HG03520 (cell line): ENCODE data around the gene SORCS1.
A peak's percentile ranks its signal among the peaks of the same experiment; 100 is the strongest.

ENCODE experiments used
- ATAC-seq: cut with Tn5 transposase; IDR thresholded peaks from one replicate; pipeline ENCODE4 v1.9.1; 2021; ENCODE audit warnings: mild to moderate bottlenecking, moderate library complexity; ENCODE audit not compliant: unreplicated experiment

Gene SORCS1

DNA sequence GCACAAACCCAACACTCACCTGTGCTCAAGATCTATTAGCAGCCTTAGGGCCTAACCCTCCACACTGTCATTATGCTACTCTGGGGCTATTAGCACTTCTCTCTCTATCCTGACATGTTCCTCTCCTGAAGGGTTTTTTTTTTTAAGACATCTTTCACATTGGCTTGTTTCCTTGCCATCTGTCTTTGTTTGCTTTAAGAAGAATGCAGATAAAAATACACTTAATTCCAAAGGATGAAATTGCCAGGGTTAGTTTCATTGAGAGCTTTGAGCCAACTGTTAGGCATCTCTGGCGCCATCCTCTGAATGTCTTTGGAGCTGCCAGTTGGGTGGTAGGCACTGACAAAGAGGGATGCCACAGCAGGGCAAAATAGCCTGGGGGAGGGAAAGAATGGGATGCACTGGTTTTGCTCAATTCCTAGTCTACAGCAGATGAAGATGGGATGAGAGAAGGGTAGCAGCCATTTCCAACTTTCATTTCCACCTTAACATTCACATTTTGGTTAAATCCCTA is 399.2 kb downstream of the SORCS1 start:
- ATAC-seq, result no peak

- ATAC-seq, result no peak
These were observed 400.1 kb downstream of the SORCS1 start for GRCh38 chr10:106764360-106764759.

DNA sequence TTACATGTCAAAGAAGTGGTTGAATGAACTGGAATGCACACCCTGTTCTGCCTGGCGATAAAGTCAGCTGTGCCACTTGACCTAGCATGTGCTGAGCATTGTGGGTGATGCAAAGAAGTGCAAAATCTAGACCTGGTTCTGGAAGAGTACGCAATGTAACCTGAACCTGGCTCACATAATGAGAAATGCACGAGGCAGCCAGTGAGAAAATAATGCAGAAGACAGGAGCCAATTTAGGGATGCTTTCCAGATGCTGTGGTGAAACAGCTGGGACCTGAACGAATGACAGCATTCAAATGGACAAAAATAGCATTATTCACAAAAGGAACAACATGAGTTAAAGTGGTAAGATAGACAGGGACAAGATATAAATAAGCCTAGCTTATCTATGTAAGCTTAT is 402.6 kb downstream of the SORCS1 start:
- no peak for ATAC-seq

GRCh38 chr10:106757521-106757920 is 407.0 kb downstream of the SORCS1 start:
- ATAC-seq, result no peak

GRCh38 chr10:106751091-106751490 is 413.4 kb downstream of the SORCS1 start:
- ATAC-seq, result no peak

GRCh38 chr10:106746868-106747267 is 417.6 kb downstream of the SORCS1 start:
- ATAC-seq, result no peak

- no peak for ATAC-seq
These were observed 423.4 kb downstream of the SORCS1 start for GRCh38 chr10:106741006-106741530.

DNA sequence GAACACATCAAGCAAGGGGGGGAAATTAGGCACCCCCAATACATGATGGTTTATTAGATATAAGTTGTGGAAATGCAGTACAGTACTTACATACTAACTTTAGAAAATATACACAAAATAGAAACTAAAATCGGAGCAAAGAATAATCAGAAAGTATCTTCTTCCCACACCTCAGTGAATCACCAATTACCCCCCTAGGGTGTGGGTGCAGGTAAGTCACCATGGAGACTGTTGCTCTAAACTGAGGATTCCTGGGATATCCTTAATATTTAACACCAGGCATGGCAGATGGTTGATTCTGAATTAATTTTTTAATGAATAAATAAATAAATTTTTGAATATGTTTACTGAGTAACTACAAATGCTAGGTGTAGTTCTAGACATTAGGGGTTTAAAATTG is 424.4 kb downstream of the SORCS1 start:
- ATAC-seq, result no peak

DNA sequence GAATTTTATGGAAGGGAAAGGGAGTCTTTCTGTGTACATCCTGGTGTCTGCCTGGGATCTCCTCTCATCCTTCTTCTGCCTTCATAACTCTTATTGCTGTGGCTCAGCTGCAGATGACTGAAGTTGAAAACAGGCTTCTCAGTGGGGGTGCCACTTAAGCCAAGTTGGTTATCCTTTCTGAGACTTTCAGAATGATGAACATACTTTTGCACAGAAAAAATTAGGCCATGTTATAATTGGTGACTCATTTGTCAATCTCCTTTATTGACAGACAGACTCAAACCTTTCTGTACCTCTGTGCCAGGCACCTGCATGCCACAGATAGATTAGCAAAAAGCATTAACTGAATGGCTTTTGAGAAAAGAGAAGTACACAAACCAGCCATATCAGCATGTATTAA is 430.3 kb downstream of the SORCS1 start:
- no peak for ATAC-seq

- no peak for ATAC-seq
These were observed 436.3 kb downstream of the SORCS1 start for GRCh38 chr10:106728232-106728631.

GRCh38 chr10:106727170-106727569 is 437.3 kb downstream of the SORCS1 start:
- ATAC-seq, result no peak

DNA sequence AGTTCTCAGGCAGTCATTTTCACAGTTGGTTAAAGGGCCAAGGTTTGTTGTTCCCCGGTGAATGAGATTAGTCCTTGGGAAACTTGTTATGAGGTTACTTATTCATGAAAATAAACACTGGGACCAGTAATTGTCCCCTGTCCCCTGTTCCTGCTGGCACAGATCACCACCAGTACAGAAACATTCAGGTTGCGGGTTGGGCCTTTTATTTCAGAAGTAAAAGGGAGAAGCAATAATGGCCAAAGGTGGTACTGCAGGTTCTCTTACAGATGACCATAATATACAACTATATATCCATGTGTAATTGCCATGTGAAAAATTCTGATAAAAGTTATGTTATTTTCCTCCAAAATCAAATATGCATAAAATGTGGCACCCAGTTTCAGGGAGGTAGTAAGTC is 442.0 kb downstream of the SORCS1 start:
- no peak for ATAC-seq

DNA sequence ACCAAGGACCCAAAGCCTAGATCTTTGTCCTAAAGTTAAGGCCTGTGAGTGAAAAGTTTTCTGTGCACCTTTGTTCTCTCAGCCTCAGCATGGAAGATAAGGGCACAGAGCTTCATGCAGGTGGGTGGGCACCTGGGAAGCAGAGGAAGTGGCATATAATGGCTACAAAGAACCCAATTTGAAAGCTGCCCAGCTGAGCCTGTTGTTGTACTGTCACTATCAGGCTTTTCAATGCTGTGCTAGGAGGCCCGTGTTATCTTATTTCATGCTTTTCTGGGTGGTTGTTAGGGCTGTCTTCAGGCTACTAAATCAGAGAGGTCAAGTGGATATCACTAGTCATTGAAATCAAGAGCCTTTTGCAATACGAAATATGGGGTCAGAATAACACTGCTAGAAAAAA is 443.8 kb downstream of the SORCS1 start:
- no peak for ATAC-seq

DNA sequence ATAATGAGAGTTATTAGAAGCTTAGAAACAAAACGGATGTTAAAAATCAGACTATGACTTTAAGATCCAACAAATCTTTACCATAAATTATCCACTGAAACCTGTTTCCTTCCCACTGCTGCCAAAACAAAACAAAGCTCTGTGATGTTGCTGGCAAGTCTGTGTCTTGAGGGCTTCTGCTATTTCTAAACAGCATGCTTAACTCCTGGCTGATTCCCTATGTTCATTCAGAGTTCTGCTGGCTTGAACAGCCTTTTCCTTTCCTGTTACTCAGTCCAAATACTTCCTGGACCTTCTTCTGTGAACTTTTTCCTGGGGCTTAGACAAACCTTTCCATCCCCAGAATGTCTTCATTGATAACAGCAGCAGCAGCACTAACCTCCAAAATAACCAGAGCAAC is 448.1 kb downstream of the SORCS1 start:
- ATAC-seq, result no peak

- ATAC-seq, result no peak
These were observed 449.6 kb downstream of the SORCS1 start for GRCh38 chr10:106714734-106715555.

DNA sequence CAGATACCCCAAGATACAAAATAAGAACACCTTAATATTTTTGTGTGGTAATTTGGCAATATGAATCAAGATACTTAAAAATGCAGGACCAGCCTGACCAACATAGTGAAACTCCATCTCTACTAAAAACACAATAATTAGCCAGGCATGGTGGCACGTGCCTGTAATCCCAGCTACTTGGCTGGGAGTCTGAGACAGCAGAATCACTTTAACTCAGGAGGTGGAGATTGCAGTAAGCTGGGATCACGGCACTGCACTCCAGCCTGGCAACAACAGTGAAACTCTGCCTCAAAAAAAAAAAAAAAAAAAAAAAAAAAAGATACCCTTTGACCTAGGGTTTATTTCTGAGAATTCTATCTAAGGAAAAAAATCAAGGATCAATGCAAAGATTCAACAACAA is 450.7 kb downstream of the SORCS1 start:
- no peak for ATAC-seq

- peak; percentile 49 for ATAC-seq
These were observed 451.5 kb downstream of the SORCS1 start for GRCh38 chr10:106712988-106713387.

- peak; percentile 85 for ATAC-seq
These were observed 453.1 kb downstream of the SORCS1 start for GRCh38 chr10:106711313-106711906.

DNA sequence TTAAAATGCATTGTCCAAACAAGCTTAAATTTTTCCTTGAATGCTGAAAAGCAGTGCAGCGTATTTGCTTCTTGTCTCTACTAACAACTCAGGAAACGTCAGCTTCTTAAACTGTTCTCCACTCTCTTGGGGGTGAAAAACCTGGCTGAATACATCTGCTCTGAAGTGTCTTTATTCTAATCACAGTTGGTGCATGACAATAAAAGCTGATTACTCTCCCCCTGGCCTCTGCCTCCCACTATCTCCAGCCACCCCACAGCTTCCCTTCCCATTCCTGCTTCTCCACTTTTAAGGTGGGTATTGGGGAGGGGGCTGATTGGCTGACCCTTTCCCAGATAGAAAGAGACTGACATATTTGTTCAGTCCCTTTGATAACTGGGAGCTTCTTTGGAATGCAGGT is 456.0 kb downstream of the SORCS1 start:
- no peak for ATAC-seq

DNA sequence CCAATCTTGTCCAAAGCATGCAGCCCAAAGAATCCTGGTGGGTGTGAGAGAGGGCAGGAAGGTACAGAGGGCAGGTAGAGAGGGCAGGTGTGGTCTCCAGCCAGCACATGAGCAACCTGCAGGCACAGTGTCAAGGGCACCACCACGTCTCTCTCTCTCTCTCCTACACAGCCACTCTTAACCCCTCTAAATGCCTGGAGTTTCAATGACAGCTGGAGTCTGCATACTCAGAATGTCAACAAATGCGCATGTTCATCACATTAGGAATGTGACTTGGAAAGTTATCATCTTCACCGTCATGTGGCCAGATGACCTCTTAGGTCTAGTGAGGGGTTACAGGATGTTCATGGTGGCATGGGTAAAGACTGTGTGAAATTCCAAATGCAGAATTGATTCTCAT is 456.8 kb downstream of the SORCS1 start:
- no peak for ATAC-seq

DNA sequence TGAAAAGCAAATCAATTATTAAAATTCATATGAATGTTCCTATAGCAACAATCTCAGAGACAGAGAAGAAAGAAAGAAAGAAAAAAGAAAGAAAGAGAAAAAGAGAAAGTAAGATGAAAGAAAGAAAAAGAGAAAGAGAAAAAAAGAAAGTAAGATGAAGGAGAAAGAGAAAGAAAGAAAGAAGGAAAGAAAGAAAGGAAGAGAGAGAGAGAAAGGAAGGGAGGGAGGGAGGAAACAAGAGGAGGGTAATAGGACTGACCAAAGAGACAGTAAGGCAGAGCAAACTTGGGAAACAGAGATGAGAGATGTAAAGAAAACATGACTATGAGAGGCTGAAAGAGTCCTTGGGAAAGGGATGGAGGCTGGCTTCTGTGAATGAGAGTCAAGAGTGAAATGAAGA is 458.4 kb downstream of the SORCS1 start:
- no peak for ATAC-seq

- peak; percentile 80 for ATAC-seq
These were observed 458.8 kb downstream of the SORCS1 start for GRCh38 chr10:106705681-106706100.
